HG03159 (cell line): ENCODE results near the gene C3orf18.

ENCODE experiments used
- ATAC-seq: cut with Tn5 transposase; IDR thresholded peaks from one replicate; pipeline ENCODE4 v1.9.1; 2021; ENCODE audit warnings: mild to moderate bottlenecking, moderate library complexity; ENCODE audit not compliant: unreplicated experiment

Gene C3orf18

DNA sequence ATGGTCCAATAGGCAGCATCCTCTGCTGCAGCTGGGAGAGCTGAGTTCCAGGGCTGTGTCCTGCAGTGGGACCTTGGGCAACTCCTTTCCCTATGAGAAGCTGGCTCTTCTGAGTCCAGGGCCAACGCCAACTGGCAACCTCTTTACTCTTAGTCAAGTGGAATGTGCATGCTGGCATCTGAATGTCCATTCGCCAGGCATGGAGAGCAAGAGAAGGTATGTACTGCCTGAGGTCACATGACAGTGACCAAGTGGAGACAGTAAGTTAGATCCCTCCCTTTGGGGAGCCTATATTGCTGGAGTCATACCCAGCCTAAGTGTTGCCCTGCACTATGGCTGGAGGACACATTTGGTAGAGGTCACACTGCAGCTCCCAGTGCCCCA lies 13.9 kb upstream of the C3orf18 start:
- no peak for ATAC-seq

DNA sequence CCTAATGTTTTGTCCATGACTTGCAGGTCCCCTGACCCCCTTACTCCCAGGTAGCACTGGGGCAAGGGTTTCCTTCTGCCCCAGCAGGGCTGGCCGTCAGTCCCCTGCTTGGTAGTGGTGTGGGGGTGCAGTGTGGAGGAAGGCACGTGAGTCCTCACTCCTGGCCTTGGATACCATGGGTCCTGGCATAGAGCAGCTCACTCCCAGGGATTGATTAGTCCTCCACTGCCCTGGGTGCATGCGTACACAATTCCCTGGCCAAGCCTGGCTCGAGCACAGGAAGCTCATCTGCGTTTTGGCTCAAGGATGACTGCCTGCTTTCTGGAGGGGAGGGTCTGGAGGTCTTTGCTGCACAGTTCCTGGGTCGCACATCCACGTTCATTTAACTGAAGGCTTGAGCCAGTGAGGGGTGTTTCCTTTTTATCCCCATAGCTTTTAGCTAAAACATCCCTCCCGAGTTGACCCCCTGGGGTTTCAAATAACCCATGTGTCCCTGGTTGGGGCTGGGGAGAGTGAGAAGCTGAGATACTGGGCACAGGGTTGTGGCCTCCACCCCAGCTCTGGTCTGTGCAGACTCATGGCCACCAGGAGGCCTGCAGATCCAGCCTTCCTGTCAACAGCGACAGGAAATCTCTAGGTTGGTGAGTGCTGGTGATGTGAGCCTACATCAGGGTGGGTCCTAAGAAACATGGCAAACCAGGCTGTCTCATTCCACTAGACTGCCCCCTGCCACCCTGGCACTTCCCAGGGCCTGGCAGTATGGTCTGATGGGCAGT lies 13.3 kb upstream of the C3orf18 start:
- no peak for ATAC-seq

DNA sequence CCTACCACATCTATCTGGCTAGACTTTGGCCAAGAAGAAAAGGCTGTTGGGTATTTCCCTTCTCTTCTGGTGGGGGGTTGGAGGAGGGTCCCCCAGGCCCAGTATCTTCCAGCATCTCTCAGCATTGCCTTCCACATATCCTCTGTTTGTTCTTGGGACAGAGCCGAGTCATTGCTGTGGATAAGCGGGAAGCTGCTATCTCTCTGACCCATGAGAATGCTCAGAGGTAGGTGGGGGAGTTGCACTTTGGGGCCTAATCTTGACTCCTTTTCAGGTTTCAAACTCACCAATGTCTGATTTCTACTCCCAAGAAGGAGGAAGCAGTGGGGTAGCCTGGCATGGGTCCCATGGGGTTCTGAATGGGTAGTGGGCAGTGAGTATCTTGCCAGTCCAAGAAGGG lies 9.8 kb upstream of the C3orf18 start:
- no peak for ATAC-seq

DNA sequence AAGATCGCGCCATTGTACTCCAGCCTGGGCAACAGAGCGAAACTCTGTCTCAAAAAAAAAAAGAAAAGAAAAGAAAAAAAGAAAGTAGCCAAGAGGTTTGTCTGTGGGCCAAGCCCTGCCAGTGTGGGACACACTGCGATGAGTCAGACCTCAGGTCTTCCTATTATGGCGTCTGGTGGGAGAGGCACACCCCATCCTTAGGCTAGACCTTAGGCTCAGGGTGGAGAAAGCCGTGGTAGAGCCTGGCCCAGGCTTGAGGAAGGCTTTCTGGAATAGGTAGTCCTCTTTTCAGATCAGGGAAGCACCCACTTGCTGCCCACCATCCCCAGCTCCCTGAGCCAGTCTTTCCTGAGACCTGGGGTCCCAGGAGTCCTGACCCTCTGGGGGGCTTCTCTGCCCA lies 7.8 kb upstream of the C3orf18 start:
- ATAC-seq = no peak

DNA sequence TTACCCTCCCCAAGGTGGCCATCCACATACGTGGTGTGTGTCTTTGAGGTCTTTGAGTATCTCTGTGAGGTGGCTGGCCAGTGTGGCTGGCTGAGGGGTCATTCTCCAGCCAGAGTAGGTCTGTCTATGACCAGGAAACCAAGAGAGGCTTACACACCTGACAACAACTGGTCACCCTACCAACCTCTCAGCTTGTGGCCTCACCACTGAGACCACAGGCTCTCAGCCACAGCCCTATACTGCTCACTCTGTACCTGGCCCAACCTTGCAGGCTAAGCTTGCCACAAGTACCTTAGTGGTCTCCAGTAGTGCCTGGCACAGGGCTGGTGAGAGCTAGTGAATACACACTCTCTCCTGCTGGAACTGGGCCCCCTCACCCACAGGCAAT lies 6.9 kb upstream of the C3orf18 start:
- ATAC-seq = no peak

DNA sequence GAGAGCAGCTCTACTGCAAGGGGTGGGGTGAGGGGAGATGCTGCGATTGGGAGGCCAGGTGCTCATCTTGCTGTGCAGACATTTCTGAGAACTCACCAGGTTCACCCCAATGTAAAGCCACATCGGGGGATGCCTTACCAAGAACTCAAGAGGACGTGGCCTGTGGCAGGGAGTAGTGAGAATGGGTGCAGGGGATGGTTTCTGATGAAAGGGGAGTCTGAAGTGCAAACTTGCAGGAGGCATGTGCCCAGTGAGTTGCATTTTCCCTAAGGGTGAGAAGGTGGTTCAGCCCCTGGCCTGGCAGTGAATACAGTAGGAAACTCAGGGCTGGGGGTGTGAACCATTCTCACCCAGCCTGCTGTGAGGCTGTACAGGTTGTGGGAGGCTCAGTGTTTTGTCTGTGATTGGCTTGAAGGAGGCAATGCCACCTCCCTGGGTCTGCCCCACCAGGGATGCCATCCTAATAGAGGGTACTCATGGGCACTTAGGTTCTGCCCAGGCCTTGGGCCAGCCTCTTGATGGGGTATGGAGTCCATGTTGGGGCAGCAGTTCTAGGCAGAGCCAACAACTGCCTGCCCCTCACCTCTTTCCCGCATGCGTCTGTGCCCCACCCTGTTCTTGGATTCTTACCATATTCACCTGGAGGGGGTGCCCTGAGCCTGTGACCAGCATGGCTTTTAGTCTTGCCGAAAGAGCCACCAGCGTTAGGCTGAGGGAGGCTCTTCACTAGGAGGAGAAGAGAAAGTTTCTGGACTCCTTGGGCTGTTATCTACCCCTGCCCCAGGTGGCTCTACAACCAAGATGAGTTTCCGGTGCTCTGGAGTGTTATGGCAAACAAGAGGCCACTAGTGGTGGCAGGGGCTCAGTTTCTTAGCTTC lies 6.3 kb upstream of the C3orf18 start:
- no peak for ATAC-seq

DNA sequence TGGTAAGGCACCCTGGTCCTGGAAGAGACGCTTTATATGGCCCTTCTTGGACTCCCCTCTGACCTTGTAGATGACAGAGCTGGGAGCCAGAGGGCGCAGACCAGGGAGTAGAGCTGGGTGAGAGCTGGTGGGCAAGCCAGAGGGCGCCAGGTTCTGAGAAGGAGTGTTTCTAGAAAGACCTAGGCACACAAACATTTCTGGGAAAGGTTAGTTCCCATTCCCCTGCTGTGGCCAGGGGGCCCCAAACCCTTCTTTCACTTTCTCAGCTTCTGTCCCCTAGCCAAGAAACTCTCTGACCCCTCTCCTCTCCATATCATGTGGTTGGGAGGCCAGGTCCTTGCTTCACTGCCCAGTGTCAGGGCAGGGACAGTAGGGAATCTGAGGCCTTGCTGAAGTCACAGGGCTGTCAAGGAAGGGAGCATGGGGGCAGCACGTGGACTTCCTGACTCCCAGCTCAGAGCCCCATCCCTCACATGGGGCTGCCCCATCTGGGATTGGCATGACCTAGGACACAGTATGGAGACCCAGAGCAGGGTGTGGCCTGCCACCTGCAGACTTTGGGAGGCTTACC lies 5.3 kb upstream of the C3orf18 start:
- no peak for ATAC-seq

DNA sequence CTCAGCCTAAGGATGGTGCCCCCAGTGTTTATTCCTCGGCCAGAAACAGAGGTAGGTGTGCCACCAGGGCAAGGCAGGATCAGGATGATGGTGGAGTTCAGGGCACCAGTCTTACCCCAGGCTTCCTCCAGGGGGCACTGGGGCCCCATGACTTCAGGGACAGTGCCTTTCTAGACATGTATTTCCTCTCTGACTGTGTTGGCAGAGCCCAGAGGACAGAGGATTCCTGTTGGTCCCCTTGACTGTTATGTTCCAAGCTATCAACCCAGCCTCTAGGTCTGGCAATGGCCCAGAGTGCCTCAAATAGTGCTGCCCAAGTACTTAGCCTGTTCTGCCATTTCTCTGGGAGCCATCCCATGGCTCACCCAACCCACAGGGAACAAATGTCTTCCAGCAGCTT lies 4.6 kb upstream of the C3orf18 start:
- ATAC-seq = peak; percentile 29

DNA sequence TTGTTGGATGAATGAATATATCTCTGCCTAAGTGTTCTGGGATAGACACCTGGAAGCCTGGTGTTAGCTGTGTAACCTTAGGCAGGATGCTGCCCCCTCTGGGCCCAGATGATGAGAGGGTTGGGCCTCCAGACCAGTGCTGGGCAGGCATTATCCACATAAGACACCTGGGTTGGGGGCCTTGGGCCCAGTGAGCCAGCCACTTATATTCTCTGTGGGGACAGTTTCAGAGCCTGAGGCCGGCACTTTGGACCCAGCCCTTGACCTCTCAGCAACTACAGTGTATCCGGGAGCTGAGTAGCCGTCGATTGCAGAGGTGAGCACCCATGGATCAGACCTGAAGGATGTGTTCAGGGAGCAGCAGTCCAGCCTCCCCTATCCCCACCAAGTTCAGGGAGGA lies 3.9 kb upstream of the C3orf18 start:
- no peak for ATAC-seq

DNA sequence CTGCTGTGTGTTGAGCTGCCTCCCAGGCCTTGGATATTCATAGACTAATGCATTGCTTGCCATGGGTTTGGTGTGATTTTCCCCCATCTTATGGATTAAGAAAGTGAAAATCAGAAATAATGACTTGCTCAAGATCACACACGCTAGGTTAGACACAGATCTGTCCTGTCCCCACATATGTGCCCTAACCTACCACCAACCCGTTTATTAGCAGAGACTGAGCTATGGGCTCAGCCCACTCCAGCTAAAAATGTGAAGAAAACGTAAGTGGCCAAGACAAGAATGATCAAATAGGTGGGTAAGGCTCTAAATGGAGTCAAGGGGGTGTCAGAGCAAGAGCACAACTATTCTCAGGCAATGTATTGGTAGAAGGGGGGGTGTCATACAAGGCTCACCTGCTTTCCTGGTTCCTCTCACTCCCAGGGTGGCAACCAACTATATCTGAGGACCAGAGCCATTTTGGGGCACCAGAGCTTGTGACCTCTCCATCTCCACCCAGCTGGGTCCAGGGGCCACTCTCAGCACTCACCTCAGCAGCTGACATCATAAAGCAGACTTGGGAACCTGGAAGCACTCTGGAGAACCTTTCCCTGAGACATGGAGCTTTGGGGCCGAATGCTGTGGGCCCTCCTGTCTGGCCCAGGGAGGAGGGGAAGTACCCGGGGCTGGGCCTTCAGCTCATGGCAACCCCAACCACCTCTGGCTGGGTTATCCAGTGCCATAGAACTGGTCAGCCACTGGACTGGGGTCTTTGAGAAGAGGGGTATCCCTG lies 3.1 kb upstream of the C3orf18 start:
- ATAC-seq = no peak

DNA sequence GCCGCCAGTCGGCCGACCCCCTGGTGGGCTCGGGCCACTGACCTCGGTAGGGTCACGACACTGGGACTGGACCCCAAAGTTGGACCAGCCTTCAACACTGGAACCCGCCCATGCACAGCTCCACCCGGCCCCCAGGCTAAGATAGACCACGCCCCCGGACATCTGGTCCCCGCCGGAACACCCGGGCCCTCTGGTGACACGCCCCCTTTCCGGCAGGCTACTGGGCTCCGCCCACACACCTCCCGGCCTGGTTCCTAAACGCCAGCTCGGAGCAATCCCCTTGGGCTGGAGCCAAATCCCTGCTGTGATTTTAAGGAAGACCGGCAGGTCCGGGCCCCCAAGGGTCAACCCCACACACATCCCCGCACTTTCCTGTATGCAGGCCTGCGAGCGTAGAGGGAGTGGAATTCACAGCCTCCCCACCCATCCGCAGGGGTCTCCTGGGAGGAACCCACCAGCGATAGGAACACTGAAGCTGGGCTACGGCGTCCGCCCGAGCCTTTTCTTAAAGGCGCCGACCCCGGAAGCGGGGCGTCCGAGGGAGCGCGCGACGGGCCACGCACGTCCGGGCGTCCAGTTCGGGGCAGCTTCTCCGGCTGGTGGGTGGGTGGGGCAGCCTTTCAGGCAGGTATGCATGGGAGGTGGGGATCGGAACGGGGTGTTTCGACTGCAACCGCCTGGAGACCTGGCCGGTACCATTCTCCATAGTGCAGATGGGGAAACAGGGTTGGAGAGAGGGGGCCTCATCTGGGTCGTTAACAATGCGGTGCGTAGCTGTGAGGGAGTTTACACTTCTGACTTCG lies 1.6 kb upstream of the C3orf18 start, which contains the start of gene HEMK1:
TSS of gene HEMK1 (plus strand) at position 576 of the 803 bp plus-strand sequence. CDS start 1,583 bp downstream, outside the sequence.
- peak; percentile 66 for ATAC-seq

DNA sequence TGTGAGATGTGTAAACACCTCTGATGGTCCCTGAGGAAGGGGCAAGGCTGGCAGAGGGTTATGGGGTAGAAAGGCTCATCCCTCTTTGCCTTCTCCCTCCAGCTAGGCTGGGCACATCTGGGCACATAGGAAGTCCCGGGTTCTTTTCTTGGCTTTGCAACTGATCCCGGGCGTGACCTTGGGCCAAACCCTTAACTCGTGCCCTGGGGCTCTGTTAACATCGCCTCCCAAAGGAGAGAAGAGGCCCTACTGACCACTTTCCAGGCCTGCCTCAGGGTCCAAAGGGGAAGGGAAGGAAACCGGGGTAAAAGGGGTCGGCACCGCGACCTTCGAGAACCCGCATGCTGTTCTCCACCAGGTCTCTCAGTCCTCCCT lies 549 bp downstream of the C3orf18 start:
- no peak for ATAC-seq

DNA sequence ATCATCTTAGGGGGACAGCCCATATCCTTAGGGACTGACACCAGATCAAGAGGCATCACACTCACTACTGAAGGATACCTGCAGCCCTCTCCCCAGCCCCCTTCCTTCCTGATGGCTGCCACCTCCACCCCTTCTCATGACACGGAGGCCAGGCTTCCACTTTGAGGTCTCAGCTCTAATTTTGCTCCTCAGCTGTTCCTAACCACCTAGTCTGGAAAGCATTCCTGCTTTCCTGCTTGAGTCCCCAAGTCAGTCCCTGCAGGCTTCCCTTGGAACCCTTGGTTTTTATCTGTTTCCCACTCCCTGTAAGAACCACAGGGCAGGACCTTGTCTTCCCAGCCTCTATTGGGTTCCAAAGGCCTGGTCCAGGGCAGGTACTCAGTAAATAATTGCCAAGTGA lies 3.2 kb downstream of the C3orf18 start:
- no peak for ATAC-seq

DNA sequence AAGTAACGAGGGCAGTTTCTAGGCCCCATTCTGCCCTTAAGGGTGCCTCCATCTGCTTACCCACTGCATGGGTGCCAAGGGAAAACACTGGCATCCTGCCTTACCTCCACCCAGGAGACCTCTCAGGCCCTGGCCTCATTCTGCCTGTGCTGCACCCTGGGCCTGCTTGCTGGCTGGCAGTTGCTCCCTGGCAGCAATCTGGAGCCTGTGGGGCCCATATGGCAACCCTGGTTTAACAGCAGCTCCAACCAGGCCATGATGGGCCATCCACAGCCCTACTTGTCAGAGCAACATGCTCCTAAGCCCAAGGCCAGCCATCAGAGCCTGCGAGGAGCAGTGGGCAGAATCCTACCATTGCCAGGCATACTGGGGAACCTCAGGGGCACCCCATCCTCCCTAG lies 3.7 kb downstream of the C3orf18 start:
- ATAC-seq = no peak

DNA sequence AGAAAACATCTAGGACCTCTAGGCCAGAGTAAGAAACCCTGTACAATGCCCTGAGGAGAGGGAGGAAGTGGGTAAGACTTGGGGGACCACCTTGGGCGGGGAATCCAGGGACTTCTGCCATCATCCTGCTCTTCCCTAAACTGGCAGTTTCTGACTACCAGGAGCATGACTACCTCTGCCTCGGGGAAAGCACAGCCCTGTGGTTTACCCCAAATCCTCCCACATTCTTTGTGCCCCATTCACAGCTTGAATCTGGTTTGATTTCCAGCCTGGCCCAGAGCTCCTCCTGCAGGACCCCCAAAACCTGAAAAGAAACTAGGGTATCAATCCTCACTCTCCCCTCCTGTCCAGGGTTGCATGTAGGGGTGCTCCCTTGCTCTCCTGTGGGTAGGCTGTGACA lies 4.7 kb downstream of the C3orf18 start:
- no peak for ATAC-seq

DNA sequence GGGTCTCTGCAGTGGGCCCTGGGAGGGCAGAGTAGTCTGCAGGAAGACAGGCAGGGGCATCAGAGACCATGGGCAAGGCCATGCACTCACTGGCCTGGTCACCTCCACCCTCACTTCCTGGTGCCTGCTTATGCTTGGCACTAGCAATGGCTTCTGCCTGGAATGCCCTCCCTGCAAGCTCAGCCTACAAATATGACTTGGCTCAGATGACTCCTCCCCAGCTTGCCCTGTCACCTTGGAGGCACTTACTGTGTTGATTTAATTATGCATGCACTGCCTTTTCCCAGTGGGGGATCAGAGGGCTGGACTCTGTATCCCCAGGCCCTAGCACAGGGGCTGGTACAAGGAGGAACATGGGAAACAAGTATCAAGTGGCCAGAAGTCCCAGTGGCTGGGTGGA lies 7.8 kb downstream of the C3orf18 start:
- ATAC-seq = no peak

DNA sequence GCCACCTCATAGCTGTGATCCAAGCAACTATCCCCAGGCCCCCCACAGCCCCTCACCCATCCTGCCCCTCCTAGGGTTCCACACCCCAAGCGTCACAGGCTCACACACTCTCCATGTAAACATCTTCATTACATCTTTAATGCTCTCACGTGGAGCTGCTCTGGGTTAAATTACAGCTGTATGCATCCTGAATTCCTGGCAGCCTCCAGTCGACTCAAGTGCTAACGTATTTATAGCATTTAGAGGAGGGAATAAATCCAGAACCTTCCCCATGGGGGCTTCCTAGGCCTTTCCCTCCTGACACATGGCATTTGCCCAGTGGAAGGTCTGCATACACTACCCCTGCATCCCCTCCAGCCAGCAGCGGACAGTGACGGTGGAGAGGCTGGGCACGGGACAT lies 9.6 kb downstream of the C3orf18 start:
- no peak for ATAC-seq

DNA sequence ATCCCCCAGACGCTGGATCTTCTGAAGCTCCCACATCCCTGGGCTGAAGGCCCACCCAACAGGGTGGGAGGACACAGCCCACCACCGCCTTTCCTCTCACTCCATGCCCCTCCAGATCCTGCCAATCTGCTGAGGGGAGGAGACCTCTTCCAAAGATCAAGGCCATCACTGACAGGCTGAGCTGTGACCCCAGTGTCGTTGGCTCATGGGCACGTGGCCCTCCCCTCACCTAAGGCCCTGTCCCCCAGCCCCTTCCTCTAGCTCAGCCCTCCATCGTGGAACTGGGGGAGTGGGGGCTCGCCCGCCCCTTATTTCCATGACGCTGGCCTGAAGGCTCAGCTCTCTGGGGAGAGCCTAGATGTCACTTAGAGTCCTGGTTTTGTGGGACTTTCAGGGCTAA lies 10.4 kb downstream of the C3orf18 start:
- ATAC-seq = no peak

DNA sequence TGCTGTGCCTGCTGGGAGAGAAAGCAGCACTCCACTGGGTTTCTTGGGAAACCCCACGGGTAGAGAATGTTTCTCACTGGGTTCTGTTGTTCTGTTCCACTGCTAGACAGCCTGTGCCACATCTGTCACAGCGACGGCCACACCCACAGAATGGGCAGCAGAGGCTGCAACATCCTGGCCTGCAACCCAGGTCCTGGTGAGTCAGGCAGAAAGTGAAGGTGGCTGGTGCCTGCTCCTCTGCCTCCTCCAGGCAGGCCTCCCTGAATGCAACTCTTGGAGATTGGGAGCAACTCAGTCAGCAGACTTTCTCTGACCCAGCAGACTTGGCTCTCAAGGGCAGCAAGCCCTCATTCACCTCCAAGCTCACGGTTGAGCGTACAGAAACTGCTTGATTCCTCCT lies 13.0 kb downstream of the C3orf18 start:
- no peak for ATAC-seq

DNA sequence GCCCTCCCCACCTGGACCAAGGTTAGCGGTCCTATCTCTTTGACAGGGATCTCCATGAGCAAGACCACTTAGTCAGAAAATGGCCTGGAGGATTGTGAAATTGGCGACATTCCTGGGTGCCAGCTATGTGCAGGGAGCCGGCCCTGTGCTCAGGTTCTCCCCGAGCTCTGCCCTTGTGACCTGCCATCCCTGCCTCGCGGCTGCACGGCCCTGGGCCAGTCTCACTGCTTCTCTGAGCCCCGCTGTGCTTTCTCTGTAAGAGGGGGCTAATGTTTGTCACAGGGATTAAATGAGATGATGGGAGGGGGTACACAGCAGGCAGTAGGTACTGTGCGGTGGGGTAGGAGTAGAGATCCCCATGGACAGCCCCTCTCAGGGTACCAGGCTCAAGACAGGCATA lies 14.9 kb downstream of the C3orf18 start:
- ATAC-seq = no peak
